ENCODE results near the gene SERPINB6. TPM values are rescaled to one million over a fixed set of nuclear protein-coding genes. Genes with fewer than 3 reads are reported as not detected.

Gene SERPINB6
- total RNA-seq, 5 donors from 2014 or later (not counting 1 experiment from before 2014, with no cell fraction given): 30.0 to 49.0 (median 38.0) TPM

- peaks cover 31 to 41% (median 40%) of the 10 kb centered on the region in 3 donors for H3K4me1 Mint-ChIP-seq
- ATAC-seq (replicated peaks in 1 of 4) (no peak), DNase-seq (no peak)
- no peak overlapping the region for H3K4me3 ChIP-seq (ENCODE audit: control insufficient read depth in 1 of 2, extremely low read depth in 1 of 2, low read length in 1 of 2)
- H3K36me3 ChIP-seq (ENCODE audit: control insufficient read depth in 2 of 2, extremely low read depth in 1 of 2, insufficient read depth in 1 of 2, low read length in 1 of 2): no peaks in the 10 kb centered on the region
- WGBS (ENCODE audit: insufficient coverage): 100% methylated on average over 1 of the region's 9 CpGs
- no peaks in the 10 kb centered on the region for H3K36me3 Mint-ChIP-seq
- peaks cover 0 to 7% of the 10 kb centered on the region in 2 experiments for H3K4me1 ChIP-seq (ENCODE audit: control insufficient read depth in 1 of 2, extremely low read depth in 1 of 2, insufficient read depth in 2 of 2, low read length in 2 of 2)
- no peak overlapping the region for H3K27ac ChIP-seq (ENCODE audit: low read length)
- H3K27ac Mint-ChIP-seq: peak overlapping the region in 1 of 2 donors; percentile 69
- H3K9me3 Mint-ChIP-seq: no peaks in the 10 kb centered on the region
- no peaks in the 10 kb centered on the region for H3K27me3 Mint-ChIP-seq
- H3K27me3 ChIP-seq (replicated peaks in 1 of 2; ENCODE audit: control insufficient read depth in 2 of 2, extremely low read depth in 1 of 2, insufficient read depth in 2 of 2, low read length in 1 of 2): peaks cover 0 to 3% of the 10 kb centered on the region in 2 experiments
- ChIA-PET POLR2A (interaction anchor here in 1 of 2 donors (0.5 to 0.9 kb wide), 2 partner anchors 11 to 145 kb away, joined by 3 to 11 read pairs; no protein-coding TSS in a partner anchor), CTCF (interaction anchor here (1.2 to 1.3 kb wide), 2 partner anchors 14 kb away, joined by 4 to 5 read pairs; no protein-coding TSS in a partner anchor)
- H3K4me3 Mint-ChIP-seq: no peak overlapping the region
- H3K9me3 ChIP-seq: no peaks in the 10 kb centered on the region
These were observed 5.0 kb downstream of the SERPINB6 start for GRCh38 chr6:2966347-2966746.

- no peak overlapping the region for H3K4me3 Mint-ChIP-seq
- H3K27me3 Mint-ChIP-seq: no peaks in the 10 kb centered on the region
- WGBS (ENCODE audit: insufficient coverage): 97% methylated on average over 11 of the region's 17 CpGs
- no peaks in the 10 kb centered on the region for H3K36me3 ChIP-seq (ENCODE audit: control insufficient read depth in 2 of 2, extremely low read depth in 1 of 2, insufficient read depth in 1 of 2, low read length in 1 of 2)
- no peaks in the 10 kb centered on the region for H3K9me3 Mint-ChIP-seq
- no peak overlapping the region for H3K4me3 ChIP-seq (ENCODE audit: control insufficient read depth in 1 of 2, extremely low read depth in 1 of 2, low read length in 1 of 2)
- ChIA-PET POLR2A (no interaction called here), CTCF (no interaction called here)
- no peaks in the 10 kb centered on the region for H3K27me3 ChIP-seq (replicated peaks in 1 of 2; ENCODE audit: control insufficient read depth in 2 of 2, extremely low read depth in 1 of 2, insufficient read depth in 2 of 2, low read length in 1 of 2)
- no peak for DNase-seq
- no peak overlapping the region for H3K27ac Mint-ChIP-seq
- ATAC-seq (replicated peaks in 1 of 4): no peak
- H3K9me3 ChIP-seq: no peaks in the 10 kb centered on the region
- H3K36me3 Mint-ChIP-seq: no peaks in the 10 kb centered on the region
- no peaks in the 10 kb centered on the region for H3K4me1 ChIP-seq (ENCODE audit: control insufficient read depth in 1 of 2, extremely low read depth in 1 of 2, insufficient read depth in 2 of 2, low read length in 2 of 2)
- H3K4me1 Mint-ChIP-seq: peaks cover 22 to 35% (median 31%) of the 10 kb centered on the region in 3 donors
- H3K27ac ChIP-seq (ENCODE audit: low read length): no peak overlapping the region
These were observed 6.4 kb downstream of the SERPINB6 start for GRCh38 chr6:2964793-2965505.

- WGBS (ENCODE audit: insufficient coverage): 94% methylated on average over 7 of the region's 8 CpGs
- Histone ChIP-seq H3K4me1 (ENCODE audit: control insufficient read depth in 1 of 2, extremely low read depth in 1 of 2, insufficient read depth in 2 of 2, low read length in 2 of 2) (no peaks in the 10 kb centered on the region), H3K4me3 (ENCODE audit: control insufficient read depth in 1 of 2, extremely low read depth in 1 of 2, low read length in 1 of 2) (no peak overlapping the region), H3K27me3 (replicated peaks in 1 of 2; ENCODE audit: control insufficient read depth in 2 of 2, extremely low read depth in 1 of 2, insufficient read depth in 2 of 2, low read length in 1 of 2) (no peaks in the 10 kb centered on the region), H3K27ac (ENCODE audit: low read length) (no peak overlapping the region), H3K9me3 (no peaks in the 10 kb centered on the region), H3K36me3 (ENCODE audit: control insufficient read depth in 2 of 2, extremely low read depth in 1 of 2, insufficient read depth in 1 of 2, low read length in 1 of 2) (no peaks in the 10 kb centered on the region)
- no peak overlapping the region for H3K27ac Mint-ChIP-seq
- CTCF ChIA-PET: interaction anchor here in 1 of 2 donors (1.1 kb wide), 1 partner anchor 11 kb away, joined by 3 read pairs; no protein-coding TSS in a partner anchor
- H3K36me3 Mint-ChIP-seq: no peaks in the 10 kb centered on the region
- POLR2A ChIA-PET: no interaction called here
- DNase-seq: no peak
- H3K4me1 Mint-ChIP-seq: peaks cover 16 to 32% (median 31%) of the 10 kb centered on the region in 3 donors
- no peaks in the 10 kb centered on the region for H3K27me3 Mint-ChIP-seq
- no peak overlapping the region for H3K4me3 Mint-ChIP-seq
- no peaks in the 10 kb centered on the region for H3K9me3 Mint-ChIP-seq
- ATAC-seq (replicated peaks in 1 of 4): no peak
These were observed 7.6 kb downstream of the SERPINB6 start for GRCh38 chr6:2963756-2964155.

GRCh38 chr6:2962636-2963035, 8.7 kb downstream of the SERPINB6 start:
- H3K36me3 Mint-ChIP-seq: no peaks in the 10 kb centered on the region
- peaks cover 19 to 29% (median 28%) of the 10 kb centered on the region in 3 donors for H3K4me1 Mint-ChIP-seq
- Histone ChIP-seq H3K9me3 (no peaks in the 10 kb centered on the region), H3K27me3 (replicated peaks in 1 of 2; ENCODE audit: control insufficient read depth in 2 of 2, extremely low read depth in 1 of 2, insufficient read depth in 2 of 2, low read length in 1 of 2) (no peaks in the 10 kb centered on the region), H3K4me1 (ENCODE audit: control insufficient read depth in 1 of 2, extremely low read depth in 1 of 2, insufficient read depth in 2 of 2, low read length in 2 of 2) (peaks cover 0 to 4% of the 10 kb centered on the region in 2 experiments), H3K4me3 (ENCODE audit: control insufficient read depth in 1 of 2, extremely low read depth in 1 of 2, low read length in 1 of 2) (no peak overlapping the region), H3K36me3 (ENCODE audit: control insufficient read depth in 2 of 2, extremely low read depth in 1 of 2, insufficient read depth in 1 of 2, low read length in 1 of 2) (no peaks in the 10 kb centered on the region), H3K27ac (ENCODE audit: low read length) (no peak overlapping the region)
- POLR2A ChIA-PET: no interaction called here
- DNase-seq (no peak), ATAC-seq (replicated peaks in 1 of 4) (no peak)
- H3K27me3 Mint-ChIP-seq: no peaks in the 10 kb centered on the region
- H3K27ac Mint-ChIP-seq: no peak overlapping the region
- CTCF ChIA-PET: interaction anchor here in 1 of 2 donors (0.6 to 1.2 kb wide), 3 partner anchors 10 to 24 kb away, joined by 3 to 6 read pairs (median 3); no protein-coding TSS in a partner anchor
- WGBS (ENCODE audit: insufficient coverage): no CpG with 5 or more reads among the region's 3 CpGs
- no peak overlapping the region for H3K4me3 Mint-ChIP-seq
- no peaks in the 10 kb centered on the region for H3K9me3 Mint-ChIP-seq

- Mint-ChIP-seq H3K27ac (no peak overlapping the region), H3K27me3 (no peaks in the 10 kb centered on the region), H3K4me1 (peaks cover 14 to 28% (median 27%) of the 10 kb centered on the region in 3 donors), H3K9me3 (no peaks in the 10 kb centered on the region), H3K4me3 (no peak overlapping the region), H3K36me3 (no peaks in the 10 kb centered on the region)
- H3K9me3 ChIP-seq: no peaks in the 10 kb centered on the region
- peaks cover 0 to 4% of the 10 kb centered on the region in 2 experiments for H3K4me1 ChIP-seq (ENCODE audit: control insufficient read depth in 1 of 2, extremely low read depth in 1 of 2, insufficient read depth in 2 of 2, low read length in 2 of 2)
- 85% methylated on average over 7 of the region's 9 CpGs for WGBS (ENCODE audit: insufficient coverage)
- H3K27ac ChIP-seq (ENCODE audit: low read length): no peak overlapping the region
- ChIA-PET POLR2A (no interaction called here), CTCF (interaction anchor here in 1 of 2 donors (1.2 kb wide), 1 partner anchor 24 kb away, joined by 3 read pairs; no protein-coding TSS in a partner anchor)
- no peak for ATAC-seq (replicated peaks in 1 of 4)
- H3K36me3 ChIP-seq (ENCODE audit: control insufficient read depth in 2 of 2, extremely low read depth in 1 of 2, insufficient read depth in 1 of 2, low read length in 1 of 2): no peaks in the 10 kb centered on the region
- no peak for DNase-seq
- no peaks in the 10 kb centered on the region for H3K27me3 ChIP-seq (replicated peaks in 1 of 2; ENCODE audit: control insufficient read depth in 2 of 2, extremely low read depth in 1 of 2, insufficient read depth in 2 of 2, low read length in 1 of 2)
- H3K4me3 ChIP-seq (ENCODE audit: control insufficient read depth in 1 of 2, extremely low read depth in 1 of 2, low read length in 1 of 2): no peak overlapping the region
These were observed 9.4 kb downstream of the SERPINB6 start for GRCh38 chr6:2962004-2962403.

- CTCF ChIA-PET: interaction anchor here in 1 of 2 donors (1.0 kb wide), 1 partner anchor 30 kb away, joined by 3 read pairs; no protein-coding TSS in a partner anchor
- 89% methylated on average over 7 of the region's 7 CpGs for WGBS (ENCODE audit: insufficient coverage)
- POLR2A ChIA-PET: no interaction called here
- H3K4me1 Mint-ChIP-seq: peaks cover 12 to 28% (median 25%) of the 10 kb centered on the region in 3 donors
- Histone ChIP-seq H3K4me3 (ENCODE audit: control insufficient read depth in 1 of 2, extremely low read depth in 1 of 2, low read length in 1 of 2) (no peak overlapping the region), H3K36me3 (ENCODE audit: control insufficient read depth in 2 of 2, extremely low read depth in 1 of 2, insufficient read depth in 1 of 2, low read length in 1 of 2) (no peaks in the 10 kb centered on the region), H3K4me1 (ENCODE audit: control insufficient read depth in 1 of 2, extremely low read depth in 1 of 2, insufficient read depth in 2 of 2, low read length in 2 of 2) (peaks cover 0 to 4% of the 10 kb centered on the region in 2 experiments), H3K27me3 (replicated peaks in 1 of 2; ENCODE audit: control insufficient read depth in 2 of 2, extremely low read depth in 1 of 2, insufficient read depth in 2 of 2, low read length in 1 of 2) (no peaks in the 10 kb centered on the region), H3K9me3 (no peaks in the 10 kb centered on the region), H3K27ac (ENCODE audit: low read length) (no peak overlapping the region)
- ATAC-seq (replicated peaks in 1 of 4): no peak
- no peaks in the 10 kb centered on the region for H3K27me3 Mint-ChIP-seq
- no peaks in the 10 kb centered on the region for H3K36me3 Mint-ChIP-seq
- DNase-seq: no peak
- H3K27ac Mint-ChIP-seq: no peak overlapping the region
- no peak overlapping the region for H3K4me3 Mint-ChIP-seq
- no peaks in the 10 kb centered on the region for H3K9me3 Mint-ChIP-seq
These were observed 9.9 kb downstream of the SERPINB6 start for GRCh38 chr6:2961506-2961905.

All from T-cell (primary cell).